NCI-H226 (cell line): Measurements from ENCODE around the gene RAB11FIP3.

Source experiments
- DNase-seq: peaks from one replicate; pipeline ENCODE4 v3.0.0-alpha.2; 2015

RAB11FIP3 gene

DNA sequence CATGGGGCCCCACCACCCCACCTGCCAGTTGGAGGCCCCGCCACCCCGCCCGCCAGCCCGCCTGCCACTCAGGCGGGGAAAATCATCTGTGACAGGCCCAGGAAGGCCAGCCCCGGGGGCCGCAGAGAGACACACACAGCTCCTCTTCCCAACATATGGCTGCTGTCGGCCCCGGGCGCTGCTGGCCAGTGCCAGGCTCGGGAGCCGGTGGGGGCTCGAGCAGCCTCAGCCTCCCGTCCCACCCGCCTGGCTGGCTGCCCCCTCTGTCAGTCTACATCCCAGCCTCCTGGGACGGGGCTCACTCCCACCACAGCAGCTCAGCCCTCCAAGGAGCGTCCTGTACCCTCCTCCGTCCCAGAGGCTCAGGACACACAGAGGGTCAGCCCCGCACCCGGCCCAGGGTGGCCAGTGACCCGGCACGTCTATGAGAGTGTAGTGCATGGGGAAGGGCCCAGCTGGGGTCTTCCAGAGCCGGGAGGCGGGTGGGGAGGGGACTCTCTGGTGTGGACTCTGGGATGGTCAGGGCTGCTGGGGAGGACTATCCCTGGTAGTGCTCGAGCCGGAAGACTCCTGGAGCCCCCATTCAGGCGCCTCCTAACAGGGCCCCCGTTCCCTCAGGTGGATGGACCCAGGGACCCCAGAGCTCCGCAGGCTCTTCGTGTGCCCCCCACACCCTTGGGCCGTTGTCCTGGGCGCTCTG lies 131.2 kb downstream of the RAB11FIP3 start:
- DNase-seq: no peak

DNA sequence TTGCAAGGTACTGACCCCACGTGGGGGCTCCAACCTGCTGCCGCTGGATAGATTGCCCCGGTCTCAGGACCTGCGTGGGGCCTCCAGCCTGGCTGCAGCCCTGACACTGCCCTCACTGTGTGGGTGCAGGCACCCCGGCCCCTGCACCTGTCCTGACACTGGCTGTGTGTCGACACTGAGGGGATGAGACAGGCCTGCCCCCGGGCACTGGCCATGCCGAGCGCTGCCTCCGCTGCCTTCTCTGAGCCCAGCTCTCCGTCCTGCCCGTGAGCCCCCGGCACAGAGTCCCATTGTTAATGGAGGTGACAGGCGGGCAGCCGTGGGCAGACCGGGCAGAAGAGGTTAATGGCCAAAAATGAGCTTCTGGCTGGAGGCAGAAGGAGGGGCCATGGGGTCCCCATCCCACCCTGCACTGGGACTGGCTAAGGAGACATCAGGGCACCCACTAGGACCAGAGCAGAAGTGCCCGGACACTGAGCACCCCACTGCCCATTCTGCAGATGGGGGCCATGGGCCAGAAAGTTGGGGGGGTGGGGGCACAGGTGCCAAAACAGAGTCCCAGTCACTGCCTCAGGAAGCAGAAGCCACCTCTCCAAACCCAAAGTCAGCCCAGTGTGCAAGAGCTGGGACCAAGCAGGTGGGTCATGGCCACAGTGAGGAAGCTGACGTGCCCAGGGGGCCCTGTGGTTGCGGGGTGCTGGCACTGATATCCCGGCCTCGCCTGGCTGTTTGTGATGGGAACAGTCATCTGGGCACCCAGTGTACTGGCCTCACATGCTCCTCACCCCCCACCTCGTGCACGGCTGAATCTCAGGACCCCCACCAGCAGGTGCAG lies 132.2 kb downstream of the RAB11FIP3 start:
- DNase-seq: no peak

DNA sequence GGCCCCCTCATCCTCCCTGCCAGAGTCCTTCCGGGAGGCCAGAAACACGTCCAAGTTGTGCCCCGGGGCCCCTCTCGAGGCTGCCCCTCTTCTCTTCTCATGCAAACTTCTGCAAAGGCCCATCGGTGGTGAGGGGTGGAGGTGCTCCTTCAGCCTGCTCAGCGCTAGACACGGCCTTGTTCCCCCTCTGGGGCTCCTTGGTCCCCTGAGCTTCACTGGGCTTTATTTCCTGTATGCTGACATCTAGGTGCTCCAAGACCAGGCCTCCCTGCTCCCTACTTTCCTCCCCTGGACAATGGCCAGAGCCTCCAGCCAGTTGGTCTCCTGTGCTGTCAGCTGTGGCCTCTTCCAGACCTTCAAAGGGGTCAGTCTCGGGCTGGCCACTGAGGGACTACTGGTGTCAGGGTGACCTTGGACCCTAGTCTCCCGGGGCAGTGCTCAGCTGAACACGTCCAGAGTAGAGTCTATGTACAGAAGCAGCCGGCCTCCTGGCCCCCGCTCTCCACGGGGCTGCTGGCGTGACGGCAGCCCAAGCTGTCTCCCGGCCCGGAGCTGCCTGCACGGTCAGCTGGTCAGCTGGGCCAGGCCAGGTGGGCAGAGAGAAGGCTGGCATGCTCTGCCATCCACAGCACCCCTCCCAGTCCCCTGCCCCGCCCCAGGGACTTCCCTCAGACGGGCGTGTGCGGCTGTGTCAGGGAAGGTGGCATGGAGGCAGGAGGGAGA lies 133.0 kb downstream of the RAB11FIP3 start:
- no peak for DNase-seq

DNA sequence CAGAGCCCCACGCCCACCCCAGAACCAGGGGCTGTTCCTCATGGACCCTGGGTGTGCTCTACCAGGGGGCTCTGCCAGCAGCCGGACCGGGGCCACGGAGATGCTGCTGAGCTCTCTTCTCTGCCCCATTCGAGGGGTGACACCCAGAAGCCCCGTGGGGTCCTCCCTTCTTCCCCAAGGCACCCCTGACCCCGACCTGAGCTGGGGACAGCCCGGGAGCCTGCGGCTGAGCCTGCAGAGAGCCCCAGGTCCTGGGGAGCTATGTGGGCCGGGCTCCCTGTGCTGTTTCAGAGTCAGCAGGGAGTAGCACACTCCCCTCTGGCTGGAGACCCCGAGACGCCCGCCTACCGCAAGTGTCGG lies 133.6 kb downstream of the RAB11FIP3 start:
- no peak for DNase-seq

DNA sequence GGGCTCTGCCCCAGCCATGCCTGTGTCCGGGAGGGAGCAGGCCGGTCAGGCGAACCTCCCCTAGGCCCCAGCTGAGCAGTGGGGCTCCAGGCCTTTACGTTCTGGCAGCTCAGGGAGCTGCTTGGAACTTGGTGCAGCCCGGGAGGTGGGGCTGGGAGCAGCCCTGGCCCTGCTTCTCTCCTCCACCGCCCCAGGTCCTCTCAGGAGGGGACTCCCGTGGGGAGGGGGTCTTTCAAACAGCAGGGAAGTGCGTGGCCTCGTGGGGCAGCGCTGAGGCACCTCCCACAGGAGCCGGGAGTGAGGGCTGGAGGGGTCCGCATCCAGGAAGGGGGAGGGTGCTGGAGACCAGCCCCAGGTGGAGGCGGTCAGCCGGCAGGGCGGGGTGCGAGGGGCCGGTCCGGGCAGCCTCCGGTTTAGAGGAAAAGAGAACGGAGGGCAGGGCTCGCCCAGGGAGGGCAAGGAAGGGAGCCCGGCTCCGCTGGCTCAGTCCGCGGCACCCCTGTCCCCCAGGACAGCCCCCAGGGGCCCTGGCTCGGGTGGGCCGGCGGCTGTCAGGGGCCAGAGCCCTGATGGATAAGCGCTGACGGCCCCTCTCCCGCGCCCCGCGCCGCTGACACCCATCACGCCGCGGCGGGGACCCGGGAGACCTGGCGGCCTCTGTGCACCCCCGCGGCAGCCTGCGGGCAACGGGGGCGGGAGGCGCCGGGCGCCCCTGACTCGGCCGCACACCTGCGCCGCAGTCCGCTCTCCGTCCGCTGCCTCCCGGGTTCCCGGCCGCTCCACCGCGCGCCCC lies 134.2 kb downstream of the RAB11FIP3 start:
- no peak for DNase-seq

DNA sequence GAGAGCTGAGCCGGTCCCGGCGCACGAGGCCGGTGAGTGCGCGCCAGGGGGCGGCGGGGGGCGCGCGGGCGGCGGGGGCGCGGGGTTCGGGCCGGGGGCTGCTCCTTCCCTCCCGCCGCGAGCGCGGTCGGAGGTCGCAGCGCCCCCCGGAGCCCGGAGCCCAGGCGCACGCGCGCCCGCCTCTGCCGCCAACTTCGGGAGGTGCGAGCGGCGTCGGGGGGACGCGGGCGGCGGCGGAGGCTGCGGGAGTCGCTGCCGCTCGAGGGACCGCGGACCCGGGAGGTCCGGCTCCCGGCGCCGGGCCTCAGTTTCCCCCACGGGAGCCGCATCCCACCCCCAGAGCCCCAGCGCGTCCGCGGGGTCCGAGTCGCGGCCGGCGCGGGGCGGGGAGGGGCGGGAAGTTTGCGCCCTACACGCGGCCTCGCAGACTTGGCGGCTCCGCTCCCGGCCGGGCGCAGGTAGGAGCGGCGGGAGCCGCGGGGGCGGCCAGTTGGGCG lies 134.8 kb downstream of the RAB11FIP3 start, which contains the start of gene PRR35:
TSS of gene PRR35 (plus strand) at position 191 of the 497 bp plus-strand sequence. CDS start 2,901 bp downstream, outside the sequence.
- DNase-seq: no peak

DNA sequence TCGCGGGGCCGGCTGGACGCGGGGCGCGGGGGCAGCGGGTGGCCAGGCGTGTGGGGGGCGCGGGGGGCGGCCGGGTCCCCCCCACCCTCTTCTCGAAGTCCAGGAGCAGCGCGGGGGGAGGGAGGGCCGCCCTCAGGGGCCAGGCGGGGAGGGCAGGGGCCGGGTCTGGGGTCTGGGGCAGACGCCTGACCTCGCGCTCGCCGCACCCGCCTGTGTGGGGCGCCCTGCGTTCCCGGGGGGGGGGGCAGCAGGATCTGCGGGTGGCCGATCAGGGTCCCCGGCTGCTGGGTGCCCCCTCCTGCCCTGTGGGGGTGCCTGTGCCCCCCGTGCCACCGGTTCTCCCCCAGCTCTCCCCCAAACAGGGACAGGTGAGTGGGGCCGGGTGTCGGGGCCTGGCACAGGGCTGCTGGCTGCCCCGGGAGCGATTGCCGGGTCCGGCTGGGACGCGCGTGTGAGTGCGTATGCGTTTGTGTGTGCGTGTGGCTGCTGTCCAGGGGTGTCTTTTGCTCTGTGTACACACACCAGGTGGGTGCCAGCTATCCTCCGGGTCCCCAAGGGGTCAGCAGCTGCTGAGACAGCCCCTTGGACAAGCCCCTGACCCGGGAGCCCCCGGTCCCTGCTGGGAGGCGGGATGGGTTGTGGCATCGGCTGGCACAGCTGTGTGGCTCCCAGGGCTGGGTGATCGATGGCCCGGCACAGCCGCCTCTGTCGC lies 135.4 kb downstream of the RAB11FIP3 start:
- DNase-seq: no peak

DNA sequence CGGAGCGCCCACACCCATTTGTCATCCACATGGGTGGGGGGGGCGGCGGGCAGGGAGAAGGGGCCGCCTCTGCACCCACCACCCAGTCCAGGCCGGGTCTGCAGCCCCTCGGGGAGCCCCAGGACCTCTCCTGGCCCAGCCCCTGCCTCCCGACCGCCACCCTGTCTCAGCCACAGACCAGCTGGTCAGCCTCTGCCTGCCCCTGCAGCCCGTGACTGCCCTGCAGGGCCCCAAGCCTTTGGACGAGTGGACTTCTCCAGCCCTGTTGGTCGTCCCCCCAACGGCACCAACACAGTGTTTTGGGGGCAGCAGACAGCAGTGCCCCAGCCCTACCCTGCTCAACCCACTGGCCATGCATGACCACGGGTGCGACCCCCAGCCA lies 136.0 kb downstream of the RAB11FIP3 start:
- DNase-seq: no peak

DNA sequence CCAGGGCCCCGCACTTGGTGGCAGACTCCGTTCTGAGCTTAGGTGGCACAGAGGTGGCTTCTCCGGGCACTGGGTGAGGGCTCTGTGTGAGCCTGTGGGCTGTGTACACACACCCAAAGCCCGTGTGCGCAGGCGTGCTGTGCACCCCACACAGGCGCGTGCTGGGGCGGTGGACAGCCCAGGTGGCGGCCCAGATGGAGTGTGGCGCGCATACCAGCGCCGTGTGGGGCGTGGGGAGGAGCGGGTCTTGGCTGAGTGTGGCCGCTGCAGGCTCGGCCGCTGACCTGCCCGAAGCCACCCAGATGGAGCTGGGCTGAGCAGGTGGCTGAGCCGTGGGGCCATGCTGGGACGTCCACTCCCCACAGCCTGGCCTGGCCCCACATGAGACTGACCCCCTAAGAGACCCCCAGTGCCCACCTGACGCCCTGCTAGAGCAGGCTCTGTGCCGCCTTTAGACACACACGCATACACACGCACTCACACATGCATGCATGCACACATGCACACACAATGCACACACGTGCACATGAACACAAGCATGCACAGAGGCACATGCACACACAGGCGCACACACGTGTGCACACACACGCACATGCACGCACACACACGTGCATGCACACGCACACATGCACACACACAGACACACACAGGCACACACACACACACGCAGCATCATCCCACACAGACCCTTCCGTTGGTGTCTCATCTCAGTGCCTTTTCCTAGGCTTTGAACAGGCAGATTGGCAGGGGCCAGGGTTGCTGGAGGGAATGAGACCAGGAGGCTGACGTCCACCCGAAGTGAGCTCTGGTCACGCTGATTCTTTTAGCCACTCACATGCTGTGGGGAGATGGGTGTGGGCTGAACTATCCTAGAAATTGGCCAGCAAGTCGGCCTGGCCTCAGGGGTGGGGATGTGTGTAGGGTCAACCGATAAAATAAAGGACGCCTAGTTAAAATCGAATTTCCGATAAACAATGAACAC lies 136.8 kb downstream of the RAB11FIP3 start:
- no peak for DNase-seq

DNA sequence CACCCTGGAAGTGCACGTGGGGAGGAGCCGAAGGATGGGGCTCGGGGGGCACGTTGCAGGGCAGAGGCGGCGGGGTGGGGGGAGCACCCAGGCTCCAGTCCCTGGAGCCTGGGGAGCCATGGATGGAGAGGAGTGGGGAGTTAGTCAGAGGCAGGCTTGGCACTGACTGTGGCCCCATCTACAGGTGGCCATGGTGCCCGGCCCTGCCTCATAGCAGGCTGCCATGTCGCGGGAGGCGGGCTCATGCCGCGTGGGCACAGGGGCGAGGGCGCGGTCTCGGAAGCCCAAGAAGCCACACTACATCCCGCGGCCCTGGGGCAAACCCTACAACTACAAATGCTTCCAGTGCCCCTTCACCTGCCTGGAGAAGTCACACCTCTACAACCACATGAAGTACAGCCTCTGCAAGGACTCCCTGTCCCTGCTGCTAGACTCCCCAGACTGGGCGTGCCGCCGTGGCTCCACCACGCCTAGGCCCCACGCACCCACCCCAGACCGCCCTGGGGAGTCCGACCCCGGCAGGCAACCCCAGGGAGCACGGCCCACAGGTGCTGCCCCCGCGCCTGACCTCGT lies 137.7 kb downstream of the RAB11FIP3 start:
- DNase-seq: no peak

DNA sequence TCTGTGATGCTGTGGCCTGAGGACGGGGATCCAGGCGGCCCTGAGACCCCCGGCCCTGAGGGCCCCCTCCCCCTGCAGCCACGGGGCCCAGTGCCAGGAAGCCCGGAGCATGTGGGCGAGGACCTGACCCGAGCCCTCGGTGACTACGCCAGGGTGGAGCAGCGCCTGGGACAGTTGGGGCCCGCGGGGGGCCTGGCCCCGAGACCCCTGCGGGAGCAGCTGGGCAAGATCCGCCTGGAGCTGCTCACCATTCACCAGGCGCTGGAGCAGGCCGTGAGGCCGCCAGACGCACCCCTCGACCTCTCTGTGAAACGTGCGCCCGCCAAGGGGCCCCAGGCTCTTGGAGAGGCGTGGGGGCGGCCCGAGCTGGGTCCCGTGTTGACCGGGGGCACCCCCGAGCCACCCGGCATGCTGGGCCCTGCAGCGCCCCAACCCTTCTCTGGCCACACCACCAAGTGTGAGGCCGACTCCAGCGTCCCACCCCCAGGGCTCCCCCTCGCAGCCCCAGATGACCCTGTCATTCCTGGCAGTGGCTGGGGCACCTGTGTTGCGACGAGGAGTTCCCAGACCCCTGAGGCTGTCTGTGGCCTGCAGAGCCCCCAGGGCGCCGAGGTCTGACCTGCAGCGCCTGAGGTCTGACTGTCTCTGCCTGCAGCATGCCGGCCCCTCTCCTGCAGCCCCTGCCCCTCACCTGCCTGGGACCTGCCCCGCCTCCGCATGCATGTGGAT lies 139.4 kb downstream of the RAB11FIP3 start:
- no peak for DNase-seq

DNA sequence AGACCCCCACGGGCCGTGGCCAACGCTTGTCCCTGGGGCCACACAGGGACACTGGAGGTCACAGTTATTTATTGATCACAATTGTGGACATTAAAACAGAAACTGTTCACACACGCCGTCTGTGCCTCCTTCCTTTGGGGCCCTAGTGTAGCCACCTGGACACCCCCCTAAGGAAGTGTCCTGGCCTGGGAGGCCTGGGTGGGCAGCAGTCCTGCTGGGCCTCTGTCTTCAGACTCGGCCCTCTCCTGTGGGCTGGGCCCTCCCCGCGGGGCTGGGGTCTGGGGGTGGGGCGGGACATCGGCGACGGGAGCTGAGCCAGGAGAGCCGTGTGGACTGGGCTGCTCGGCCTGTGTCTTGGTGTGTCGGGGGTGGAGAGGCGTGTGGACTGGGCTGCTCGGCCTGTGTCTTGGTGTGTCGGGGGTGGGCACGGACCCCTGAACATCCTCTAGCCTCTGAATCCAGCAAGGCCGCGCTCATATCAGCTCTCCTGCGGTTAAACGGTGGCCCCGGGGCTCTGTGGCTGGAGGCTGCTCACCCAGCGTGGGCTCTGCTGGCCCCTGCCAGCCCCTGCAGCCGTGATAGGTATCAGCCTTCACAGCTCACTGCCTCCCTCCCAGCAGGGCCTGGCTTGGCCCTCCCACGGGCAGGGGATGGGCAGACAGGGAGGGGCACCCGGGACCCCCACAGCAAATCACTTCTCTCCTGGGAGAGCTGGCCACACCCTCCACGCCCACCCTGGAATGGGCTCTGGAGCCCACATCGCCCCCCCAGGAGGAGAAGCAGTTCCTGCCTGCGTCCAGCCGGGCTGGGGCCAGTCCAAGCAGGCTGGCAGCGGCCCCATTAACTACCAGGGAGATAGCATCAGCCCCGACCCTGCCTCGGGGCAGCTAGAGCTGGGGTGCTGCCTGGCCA lies 140.2 kb downstream of the RAB11FIP3 start:
- DNase-seq: peak; percentile 55

DNA sequence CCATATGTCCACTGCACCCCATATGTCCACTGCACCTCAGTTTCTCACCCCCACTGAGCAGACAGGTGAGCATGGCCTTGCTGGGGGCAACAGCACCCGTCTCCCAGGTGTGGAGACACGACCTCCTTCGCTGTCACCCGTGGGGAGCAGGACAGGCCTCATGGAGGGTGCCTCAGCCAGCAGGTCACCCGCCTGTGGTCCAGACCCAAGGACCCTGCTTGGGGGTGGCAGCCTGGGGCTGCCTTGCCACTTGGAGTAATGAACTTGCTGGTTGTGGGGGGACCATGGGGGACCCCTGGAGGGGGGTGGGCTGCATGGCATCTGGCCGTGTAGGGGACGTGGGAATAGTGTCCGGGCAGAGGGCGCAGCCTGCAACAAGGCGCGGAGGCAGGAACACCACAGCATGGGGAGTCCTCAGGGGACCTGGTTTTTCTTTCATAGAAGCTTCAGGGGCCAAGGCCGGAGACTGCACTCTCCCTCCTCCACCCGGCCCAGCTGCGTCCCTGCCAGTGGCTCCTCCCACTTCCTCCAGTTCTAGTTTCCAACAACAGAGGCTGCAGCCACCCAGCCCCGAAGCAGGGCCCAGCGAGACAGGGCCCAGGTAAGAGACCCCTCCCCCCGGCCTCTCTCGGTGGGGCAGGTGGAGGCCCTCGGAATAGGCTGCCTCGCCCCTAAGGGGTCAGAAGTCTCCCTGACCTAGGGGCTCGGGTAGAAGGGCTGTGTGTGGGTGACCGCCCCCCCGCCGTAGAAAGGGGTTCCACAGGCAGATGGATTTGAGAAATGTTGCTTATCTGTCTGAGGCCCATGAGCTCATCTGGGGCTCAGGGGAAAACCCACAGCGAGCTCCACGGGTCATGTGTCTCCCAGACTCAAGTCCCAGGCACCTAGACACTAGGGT lies 141.3 kb downstream of the RAB11FIP3 start, which contains the start of gene NHLRC4:
TSS of gene NHLRC4 (plus strand) at position 531 of the 898 bp plus-strand sequence. CDS start 1,043 bp downstream, outside the sequence.
- DNase-seq: peak; percentile 59

DNA sequence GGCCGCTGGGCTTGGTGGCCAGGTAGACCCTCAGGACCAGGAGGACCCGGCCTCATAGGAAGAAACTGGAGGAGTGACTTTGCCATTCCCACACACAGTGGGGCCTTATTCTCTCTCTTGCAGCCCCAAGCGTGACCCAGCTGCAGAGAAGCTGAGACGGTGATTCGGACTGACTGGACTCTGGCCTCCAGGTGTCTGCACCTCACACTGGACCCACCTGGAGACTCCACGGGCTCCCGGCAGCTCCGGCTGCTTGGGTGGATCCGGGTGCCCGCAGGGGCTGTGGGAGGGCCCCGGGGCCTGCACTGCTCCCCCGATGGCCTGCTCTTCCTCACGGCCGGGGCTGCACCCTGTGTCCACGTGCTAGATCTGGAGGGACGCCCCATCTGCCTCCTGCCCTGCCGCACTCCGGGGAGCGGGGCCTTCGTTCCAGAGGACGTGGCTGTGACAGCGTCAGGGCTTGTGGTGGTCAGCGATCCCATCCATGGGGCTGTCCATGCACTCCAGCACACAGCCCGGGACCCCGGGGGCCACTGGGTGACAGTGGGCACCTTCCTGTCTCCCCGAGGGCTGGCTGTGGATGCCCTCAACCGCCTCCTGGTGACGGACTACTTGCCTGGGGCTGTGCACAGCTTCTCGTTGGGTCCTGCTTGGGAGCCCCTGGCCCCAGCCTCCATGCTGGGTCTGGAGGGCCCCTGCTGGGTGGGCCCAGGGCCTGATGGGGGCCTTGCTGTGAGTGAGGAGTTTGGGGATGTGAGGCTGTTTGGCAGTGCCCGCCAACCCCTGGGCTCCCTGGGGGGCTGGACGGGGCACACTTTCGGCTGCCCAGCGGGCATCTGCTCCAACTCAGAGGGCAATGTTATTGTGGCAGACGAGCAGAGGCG lies 142.2 kb downstream of the RAB11FIP3 start:
- no peak for DNase-seq

DNA sequence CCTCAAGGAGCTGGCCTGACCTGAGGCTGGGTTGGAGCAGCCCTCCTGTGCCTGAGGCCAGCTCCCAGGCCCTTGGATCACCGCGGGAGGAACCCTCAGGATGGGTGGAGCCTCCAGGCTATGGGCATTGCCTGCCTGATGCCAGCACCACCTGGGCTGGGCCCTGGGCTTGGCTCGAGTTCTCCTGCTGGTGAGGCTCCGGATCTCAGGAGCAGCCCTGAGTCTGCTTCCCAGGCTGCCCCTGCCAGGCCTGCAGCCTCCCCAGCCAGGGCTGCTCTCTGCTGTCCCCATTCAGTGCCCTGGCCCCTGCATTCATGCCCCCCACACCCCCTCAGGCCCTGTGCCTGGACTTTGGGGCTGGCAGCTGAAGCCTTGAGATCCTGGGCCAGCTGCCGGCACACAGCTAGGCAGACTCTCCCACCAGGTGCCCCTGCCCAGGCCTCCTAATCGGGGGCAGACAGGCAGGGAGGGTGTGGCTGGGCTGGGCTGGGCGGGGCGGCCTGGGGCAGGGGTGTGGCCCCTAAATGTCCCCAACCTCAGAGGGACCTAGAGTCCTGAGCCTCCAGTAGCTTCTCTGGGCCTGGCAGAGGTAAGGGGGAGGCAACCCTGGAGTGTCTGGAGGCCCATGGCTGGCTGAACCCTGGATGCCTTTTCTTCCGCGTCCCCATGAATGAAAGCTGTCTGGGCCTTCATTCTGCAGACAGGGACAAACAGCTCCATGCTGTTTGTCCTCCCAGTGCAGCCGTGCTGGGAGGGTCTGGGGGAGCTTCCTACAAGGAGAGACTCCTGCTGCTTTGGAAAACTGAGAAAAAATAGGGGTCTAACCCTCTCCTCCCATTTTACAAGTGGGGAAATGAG lies 143.2 kb downstream of the RAB11FIP3 start:
- peak; percentile 43 for DNase-seq
